Esophagus muscularis mucosa (tissue), 3 donors: Measurements from ENCODE around the gene HOXD4.

Experiments used
- CTCF ChIP-seq, 3 experiments: fragments of 200-600 bp in 2 of 3; fragments of 450-650 bp in 1 of 3; sonication (generic) in 2 of 3; IDR thresholded peaks; one replicate each; pipeline ENCODE4 v1.5.1; 2017 to 2019; ENCODE audit warnings: antibody characterized with exemption in 3 of 3, mild to moderate bottlenecking in 2 of 3, moderate library complexity in 1 of 3
- POLR2A ChIP-seq: fragments of 450-650 bp; IDR thresholded peaks from one replicate; pipeline ENCODE4 v1.6.1; 2017; ENCODE audit warnings: antibody characterized with exemption, moderate library complexity, mild to moderate bottlenecking, low read depth
- POLR2AphosphoS5 ChIP-seq, 2 donors: sonication (generic); formaldehyde crosslinking; IDR thresholded peaks; one replicate each; pipeline ENCODE4 v1.6.1; 2017; ENCODE audit warnings: antibody characterized with exemption in 2 of 2

GRCh38 chr2:176174382-176174823, 23.1 kb downstream of the HOXD4 start:
- TF ChIP-seq POLR2AphosphoS5 (IDR thresholded peaks at IDR 0.05) (no peak), CTCF (IDR thresholded peaks at IDR 0.05) (no peak), POLR2A (no peak)
